ENCODE data around the gene FLT4.

The FLT4 gene

DNA sequence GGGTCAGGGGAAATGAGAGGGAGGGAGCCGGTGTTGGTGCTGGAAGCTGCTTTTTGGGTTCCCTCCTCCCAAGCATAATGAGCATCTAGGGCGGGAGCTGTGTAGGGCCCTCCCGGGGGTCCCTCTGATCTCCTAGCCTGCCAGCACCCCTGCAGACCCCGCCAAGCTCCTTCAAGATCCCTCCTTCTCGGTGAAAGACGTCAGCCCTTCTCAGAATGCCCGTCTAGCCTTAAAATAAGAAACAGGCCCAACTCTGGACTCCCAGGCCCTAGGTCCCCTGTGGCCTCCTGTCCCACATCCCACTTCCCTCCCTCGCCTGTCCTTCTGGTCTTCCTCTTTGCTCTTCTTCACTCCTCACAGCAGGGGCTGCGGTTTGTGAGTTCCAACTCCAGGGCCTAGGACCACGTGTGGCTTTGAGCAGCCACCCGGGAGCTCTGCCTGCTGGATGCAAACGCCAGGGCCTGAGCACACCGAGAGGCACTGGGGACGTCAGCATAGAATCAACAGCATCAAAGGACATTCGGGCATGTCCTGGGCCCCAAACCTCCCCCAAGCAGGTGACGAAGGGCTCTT, 49.3 kb downstream of the FLT4 start:
- H3K4me1 ChIP-seq (ENCODE audit: control insufficient read depth in 2 of 2, insufficient read depth in 2 of 2, low read length in 2 of 2), result no peaks in the 10 kb centered on the region

DNA sequence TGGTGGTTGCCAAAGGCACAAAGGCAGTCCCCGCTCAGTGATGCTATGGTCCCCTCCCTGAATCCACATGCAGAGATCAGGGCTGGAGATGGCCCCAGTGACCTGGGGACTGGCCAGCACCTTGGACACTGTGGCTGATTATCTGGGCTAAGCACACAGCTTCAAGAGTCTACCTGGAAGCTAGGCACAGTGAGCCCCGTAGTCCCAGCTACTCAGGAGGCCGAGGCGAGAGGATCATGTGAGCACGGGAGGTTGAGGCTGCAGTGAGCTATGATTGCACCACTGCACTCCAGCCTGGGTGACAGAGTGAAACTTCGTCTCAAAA, 49.8 kb downstream of the FLT4 start:
- H3K9ac ChIP-seq (ENCODE audit: low read depth in 1 of 2, low read length in 2 of 2), result no peak overlapping the region

More for the DNA sequence above, 49.3 kb downstream of the FLT4 start:
- no peaks in the 10 kb centered on the region for H3K9me3 ChIP-seq (ENCODE audit: control insufficient read depth in 2 of 2, low read length in 2 of 2)
- no peak overlapping the region for H3K4me3 ChIP-seq (ENCODE audit: low read length in 2 of 2)
- H3K27me3 ChIP-seq (ENCODE audit: control insufficient read depth in 2 of 2, insufficient read depth in 2 of 2, low read length in 2 of 2), result no peaks in the 10 kb centered on the region
- no peak overlapping the region for H3K27ac ChIP-seq (ENCODE audit: low read depth in 2 of 2, low read length in 2 of 2)
- no peaks in the 10 kb centered on the region for H3K36me3 ChIP-seq (ENCODE audit: control insufficient read depth in 2 of 2, insufficient read depth in 2 of 2, low read length in 2 of 2)
- no peak overlapping the region for H3K9ac ChIP-seq (ENCODE audit: low read depth in 1 of 2, low read length in 2 of 2)

DNA sequence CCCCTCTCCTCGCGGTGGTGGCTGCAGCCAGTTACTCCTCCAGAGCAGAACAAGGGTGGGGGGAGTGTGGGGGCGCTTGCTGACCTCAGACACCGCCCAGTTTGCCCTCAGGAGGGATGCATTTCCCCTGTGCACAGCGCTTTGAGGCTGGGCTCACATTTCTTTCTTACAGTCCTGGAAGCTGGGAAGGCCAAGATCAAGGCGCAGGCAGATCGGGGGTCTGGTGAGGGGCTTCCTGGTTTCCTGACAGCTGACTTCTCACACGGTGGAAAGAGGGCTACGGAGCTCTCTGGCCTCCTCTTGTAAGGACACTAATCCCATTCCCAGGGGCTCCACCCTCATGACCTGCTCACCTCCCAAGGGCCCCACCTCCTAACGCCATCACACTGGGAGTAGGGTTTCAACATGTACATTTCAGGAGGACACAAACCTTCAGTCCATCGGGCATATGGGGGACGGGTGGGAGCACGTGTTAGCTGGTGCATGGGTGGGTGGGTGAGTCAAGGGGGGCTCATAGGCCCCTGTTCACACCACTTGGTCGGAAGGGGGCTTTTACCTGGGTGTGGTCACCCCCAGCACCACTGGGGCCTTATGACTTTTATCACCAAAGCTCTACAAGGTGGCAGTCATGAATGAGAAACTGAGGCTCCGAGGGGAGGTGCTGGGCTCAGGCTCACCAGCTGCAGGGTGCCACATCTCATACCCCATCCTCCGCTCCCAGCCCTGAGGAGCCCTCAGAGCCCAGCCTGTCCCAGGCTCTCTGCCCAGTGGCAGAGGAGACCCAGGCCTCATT, 50.4 kb downstream of the FLT4 start:
- Histone ChIP-seq H3K4me1 (ENCODE audit: control insufficient read depth in 2 of 2, insufficient read depth in 2 of 2, low read length in 2 of 2) (no peaks in the 10 kb centered on the region), H3K27me3 (ENCODE audit: control insufficient read depth in 2 of 2, insufficient read depth in 2 of 2, low read length in 2 of 2) (no peaks in the 10 kb centered on the region), H3K36me3 (ENCODE audit: control insufficient read depth in 2 of 2, insufficient read depth in 2 of 2, low read length in 2 of 2) (no peaks in the 10 kb centered on the region), H3K9me3 (ENCODE audit: control insufficient read depth in 2 of 2, low read length in 2 of 2) (no peaks in the 10 kb centered on the region), H3K4me3 (ENCODE audit: low read length in 2 of 2) (no peak overlapping the region), H3K9ac (ENCODE audit: low read depth in 1 of 2, low read length in 2 of 2) (no peak overlapping the region), H3K27ac (ENCODE audit: low read depth in 2 of 2, low read length in 2 of 2) (no peak overlapping the region)

More for the DNA sequence above, 49.8 kb downstream of the FLT4 start:
- H3K36me3 ChIP-seq (ENCODE audit: control insufficient read depth in 2 of 2, insufficient read depth in 2 of 2, low read length in 2 of 2), result no peaks in the 10 kb centered on the region
- no peak overlapping the region for H3K4me3 ChIP-seq (ENCODE audit: low read length in 2 of 2)
- H3K27ac ChIP-seq (ENCODE audit: low read depth in 2 of 2, low read length in 2 of 2), result no peak overlapping the region
- no peaks in the 10 kb centered on the region for H3K4me1 ChIP-seq (ENCODE audit: control insufficient read depth in 2 of 2, insufficient read depth in 2 of 2, low read length in 2 of 2)
- no peaks in the 10 kb centered on the region for H3K9me3 ChIP-seq (ENCODE audit: control insufficient read depth in 2 of 2, low read length in 2 of 2)
- no peaks in the 10 kb centered on the region for H3K27me3 ChIP-seq (ENCODE audit: control insufficient read depth in 2 of 2, insufficient read depth in 2 of 2, low read length in 2 of 2)

DNA sequence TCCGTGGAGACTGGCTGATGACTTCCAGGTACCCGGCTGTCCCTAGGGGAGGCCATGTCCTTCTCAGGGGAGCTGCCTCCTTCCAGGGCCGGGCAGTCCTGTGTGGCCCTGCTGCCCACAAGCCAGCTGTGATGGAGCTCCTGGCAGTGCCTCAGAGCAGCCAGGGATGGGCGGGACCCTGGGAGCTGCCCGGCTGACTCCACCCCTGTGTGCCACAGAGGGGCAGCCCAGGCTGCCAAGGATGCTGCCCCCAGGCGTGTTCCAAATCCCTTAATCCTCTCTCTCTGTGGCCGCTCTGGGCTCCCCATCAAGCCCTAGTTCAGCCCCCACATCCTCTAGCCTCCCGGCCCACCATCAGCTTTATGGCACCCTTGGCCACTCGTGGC, 51.1 kb downstream of the FLT4 start:
- Histone ChIP-seq H3K27me3 (ENCODE audit: control insufficient read depth in 2 of 2, insufficient read depth in 2 of 2, low read length in 2 of 2) (no peaks in the 10 kb centered on the region), H3K36me3 (ENCODE audit: control insufficient read depth in 2 of 2, insufficient read depth in 2 of 2, low read length in 2 of 2) (no peaks in the 10 kb centered on the region), H3K9me3 (ENCODE audit: control insufficient read depth in 2 of 2, low read length in 2 of 2) (no peaks in the 10 kb centered on the region), H3K27ac (ENCODE audit: low read depth in 2 of 2, low read length in 2 of 2) (no peak overlapping the region), H3K4me1 (ENCODE audit: control insufficient read depth in 2 of 2, insufficient read depth in 2 of 2, low read length in 2 of 2) (no peaks in the 10 kb centered on the region), H3K4me3 (ENCODE audit: low read length in 2 of 2) (no peak overlapping the region), H3K9ac (ENCODE audit: low read depth in 1 of 2, low read length in 2 of 2) (no peak overlapping the region)

DNA sequence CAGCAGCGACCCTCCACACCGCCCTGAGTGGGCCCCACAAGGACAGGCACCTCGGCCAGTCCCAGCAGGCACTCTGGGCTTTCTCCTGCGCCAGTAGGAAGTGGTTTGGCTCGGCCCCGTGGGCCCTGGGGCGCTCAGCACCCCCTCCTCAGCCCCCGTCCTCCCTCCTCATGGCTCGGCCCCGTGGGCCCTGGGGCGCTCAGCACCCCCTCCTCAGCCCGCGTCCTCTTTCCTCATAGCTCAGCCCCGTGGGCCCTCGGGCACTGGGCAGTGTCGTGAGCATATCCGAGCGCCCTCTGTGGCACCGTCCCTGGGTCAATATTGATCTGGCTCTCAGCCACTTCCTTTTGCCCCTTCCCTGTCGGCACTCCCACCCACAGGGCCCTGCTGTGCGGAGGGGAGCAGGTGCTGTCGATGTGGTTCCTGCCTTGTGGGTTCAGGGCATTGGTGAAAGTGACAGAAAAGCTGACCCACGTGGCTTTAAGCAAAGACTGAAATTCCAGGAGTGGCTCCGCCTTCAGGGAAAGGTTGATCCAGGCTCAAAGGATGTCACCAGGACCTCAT, 52.6 kb downstream of the FLT4 start:
- Histone ChIP-seq H3K4me1 (ENCODE audit: control insufficient read depth in 2 of 2, insufficient read depth in 2 of 2, low read length in 2 of 2) (no peaks in the 10 kb centered on the region), H3K36me3 (ENCODE audit: control insufficient read depth in 2 of 2, insufficient read depth in 2 of 2, low read length in 2 of 2) (no peaks in the 10 kb centered on the region), H3K9ac (ENCODE audit: low read depth in 1 of 2, low read length in 2 of 2) (no peak overlapping the region), H3K9me3 (ENCODE audit: control insufficient read depth in 2 of 2, low read length in 2 of 2) (no peaks in the 10 kb centered on the region), H3K27ac (ENCODE audit: low read depth in 2 of 2, low read length in 2 of 2) (no peak overlapping the region), H3K4me3 (ENCODE audit: low read length in 2 of 2) (no peak overlapping the region), H3K27me3 (ENCODE audit: control insufficient read depth in 2 of 2, insufficient read depth in 2 of 2, low read length in 2 of 2) (peaks cover 2 to 8% of the 10 kb centered on the region in 2 donors)

DNA sequence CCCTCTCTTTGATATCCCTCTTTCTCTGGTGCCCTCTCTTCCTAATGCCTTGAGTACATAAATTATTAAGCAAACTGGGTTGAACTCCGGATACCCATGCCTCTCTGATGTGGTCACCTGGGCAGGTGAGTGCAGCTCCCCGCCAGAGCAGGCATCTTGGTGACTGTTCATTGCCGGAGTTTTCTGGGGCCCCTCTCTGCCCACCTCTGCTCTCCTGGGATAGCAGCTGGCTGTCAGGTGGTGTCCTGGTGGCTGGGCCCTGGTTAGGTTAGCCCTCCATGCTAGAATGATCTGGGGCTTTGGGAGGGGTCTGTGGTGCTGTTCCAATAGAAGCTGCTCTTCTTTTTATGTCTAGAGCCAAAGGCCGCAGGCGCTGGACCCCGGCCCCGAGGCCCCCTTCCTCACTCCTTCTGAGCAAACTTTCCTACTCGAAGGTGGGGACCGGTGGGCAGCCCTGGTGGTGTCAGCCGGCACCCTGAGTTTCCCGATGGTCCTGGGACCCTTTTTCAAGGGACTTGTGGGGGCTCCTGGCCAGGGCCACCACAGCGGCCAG, 53.2 kb downstream of the FLT4 start:
- H3K4me3 ChIP-seq (ENCODE audit: low read length in 2 of 2), result no peak overlapping the region
- H3K27ac ChIP-seq (ENCODE audit: low read depth in 2 of 2, low read length in 2 of 2), result no peak overlapping the region
- no peaks in the 10 kb centered on the region for H3K36me3 ChIP-seq (ENCODE audit: control insufficient read depth in 2 of 2, insufficient read depth in 2 of 2, low read length in 2 of 2)
- H3K27me3 ChIP-seq (ENCODE audit: control insufficient read depth in 2 of 2, insufficient read depth in 2 of 2, low read length in 2 of 2), result peaks cover 2 to 8% of the 10 kb centered on the region in 2 donors
- H3K9ac ChIP-seq (ENCODE audit: low read depth in 1 of 2, low read length in 2 of 2), result no peak overlapping the region
- H3K4me1 ChIP-seq (ENCODE audit: control insufficient read depth in 2 of 2, insufficient read depth in 2 of 2, low read length in 2 of 2), result no peaks in the 10 kb centered on the region
- no peaks in the 10 kb centered on the region for H3K9me3 ChIP-seq (ENCODE audit: control insufficient read depth in 2 of 2, low read length in 2 of 2)

DNA sequence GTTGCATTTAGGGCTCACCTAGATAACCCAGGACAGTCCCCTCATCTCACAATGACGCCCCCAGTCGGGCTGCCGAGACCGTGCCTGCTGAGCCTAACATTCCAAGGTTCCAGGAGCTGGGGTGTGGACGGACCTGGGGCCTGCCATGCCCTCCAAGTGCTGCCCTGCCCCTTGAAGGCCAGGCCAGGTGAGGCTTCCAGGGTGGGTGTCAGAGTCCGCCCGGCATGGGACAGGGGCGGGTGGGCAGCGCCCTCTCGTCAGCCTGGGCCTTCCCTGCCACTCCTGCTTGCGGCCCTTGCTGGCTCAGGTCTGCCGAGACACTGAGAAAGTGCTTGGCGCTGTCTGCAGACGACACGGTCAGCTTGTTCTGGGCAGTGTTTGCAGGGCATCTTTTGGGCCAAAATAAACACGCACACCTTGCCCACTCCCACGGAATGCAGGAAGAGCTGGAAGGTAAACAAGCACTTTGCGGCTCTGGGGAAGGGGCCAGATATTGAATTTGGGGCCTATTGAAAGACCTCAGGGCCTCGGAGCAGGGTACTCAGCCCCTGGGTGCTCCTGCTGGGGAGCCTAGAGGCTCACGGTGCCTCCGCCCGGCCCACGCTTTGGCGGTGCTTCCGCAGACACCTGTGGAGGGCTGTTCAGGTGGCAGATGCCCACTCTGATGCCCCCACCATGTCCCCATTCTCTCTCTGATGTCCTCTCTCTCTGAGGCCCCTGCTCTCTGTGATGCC, 53.9 kb downstream of the FLT4 start:
- H3K4me3 ChIP-seq (ENCODE audit: low read length in 2 of 2), result no peak overlapping the region
- H3K36me3 ChIP-seq (ENCODE audit: control insufficient read depth in 2 of 2, insufficient read depth in 2 of 2, low read length in 2 of 2), result no peaks in the 10 kb centered on the region
- H3K27me3 ChIP-seq (ENCODE audit: control insufficient read depth in 2 of 2, insufficient read depth in 2 of 2, low read length in 2 of 2), result peaks cover 2 to 9% of the 10 kb centered on the region in 2 donors
- no peak overlapping the region for H3K27ac ChIP-seq (ENCODE audit: low read depth in 2 of 2, low read length in 2 of 2)
- no peak overlapping the region for H3K9ac ChIP-seq (ENCODE audit: low read depth in 1 of 2, low read length in 2 of 2)
- H3K4me1 ChIP-seq (ENCODE audit: control insufficient read depth in 2 of 2, insufficient read depth in 2 of 2, low read length in 2 of 2), result no peaks in the 10 kb centered on the region
- H3K9me3 ChIP-seq (ENCODE audit: control insufficient read depth in 2 of 2, low read length in 2 of 2), result no peaks in the 10 kb centered on the region

DNA sequence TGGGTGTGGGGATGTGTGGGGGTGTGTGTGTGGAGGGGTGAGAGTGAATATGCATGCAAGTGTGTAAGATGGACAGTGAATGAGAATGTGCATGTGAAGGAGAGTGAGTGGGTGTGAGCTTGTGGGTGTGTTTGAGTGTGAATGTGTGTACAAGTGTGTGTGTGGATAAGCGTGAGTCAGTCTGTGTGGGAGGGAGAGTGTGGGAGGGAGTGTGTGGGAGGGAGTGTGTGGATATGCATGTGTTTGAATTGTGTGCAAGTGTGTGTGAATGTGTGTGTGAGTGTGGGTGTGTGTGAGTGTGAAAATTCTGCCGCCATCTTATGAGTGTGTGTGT, 54.4 kb downstream of the FLT4 start:
- Histone ChIP-seq H3K9ac (ENCODE audit: low read depth in 1 of 2, low read length in 2 of 2) (no peak overlapping the region), H3K27ac (ENCODE audit: low read depth in 2 of 2, low read length in 2 of 2) (no peak overlapping the region), H3K9me3 (ENCODE audit: control insufficient read depth in 2 of 2, low read length in 2 of 2) (no peaks in the 10 kb centered on the region), H3K36me3 (ENCODE audit: control insufficient read depth in 2 of 2, insufficient read depth in 2 of 2, low read length in 2 of 2) (no peaks in the 10 kb centered on the region), H3K4me1 (ENCODE audit: control insufficient read depth in 2 of 2, insufficient read depth in 2 of 2, low read length in 2 of 2) (no peaks in the 10 kb centered on the region), H3K27me3 (ENCODE audit: control insufficient read depth in 2 of 2, insufficient read depth in 2 of 2, low read length in 2 of 2) (peaks cover 4 to 11% of the 10 kb centered on the region in 2 donors), H3K4me3 (ENCODE audit: low read length in 2 of 2) (no peak overlapping the region)

DNA sequence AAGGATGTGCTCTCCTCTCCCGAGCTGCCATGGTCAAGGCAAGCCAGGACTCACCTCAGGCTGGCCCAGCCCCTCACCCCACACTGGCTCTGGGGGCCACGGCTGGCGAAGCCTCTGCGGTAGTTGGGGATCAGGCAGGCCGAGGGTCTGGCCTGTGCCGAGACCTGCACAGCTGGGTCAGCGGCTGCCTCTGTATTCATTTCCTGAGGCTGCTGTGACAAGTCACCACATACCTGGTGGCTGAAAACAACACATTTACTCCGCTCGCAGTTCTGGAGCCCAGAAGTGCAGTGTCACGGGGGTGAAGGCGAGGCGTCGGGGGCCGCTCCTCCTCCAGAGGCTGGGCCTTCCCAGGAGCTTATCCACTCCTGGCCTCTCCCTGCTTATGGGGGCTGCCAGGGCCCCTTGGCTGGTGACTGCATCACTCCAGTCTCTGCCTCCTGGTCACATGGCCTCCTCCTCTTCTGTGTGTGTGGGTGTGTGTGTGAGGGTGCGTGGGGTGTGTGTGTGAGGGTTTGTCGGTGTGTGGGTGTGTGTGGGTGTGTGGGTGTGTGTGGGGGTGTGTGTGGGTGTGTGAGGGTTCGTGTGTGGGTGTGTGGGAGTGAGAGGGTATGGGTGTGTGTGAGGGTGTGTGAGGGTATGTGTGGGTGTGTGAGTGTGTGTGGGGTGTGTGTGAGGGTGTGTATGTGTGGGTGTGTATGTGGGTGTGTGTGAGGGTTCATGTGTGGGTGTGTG, 54.9 kb downstream of the FLT4 start:
- H3K9me3 ChIP-seq (ENCODE audit: control insufficient read depth in 2 of 2, low read length in 2 of 2), result no peaks in the 10 kb centered on the region
- no peaks in the 10 kb centered on the region for H3K36me3 ChIP-seq (ENCODE audit: control insufficient read depth in 2 of 2, insufficient read depth in 2 of 2, low read length in 2 of 2)
- peaks cover 7 to 11% of the 10 kb centered on the region in 2 donors for H3K27me3 ChIP-seq (ENCODE audit: control insufficient read depth in 2 of 2, insufficient read depth in 2 of 2, low read length in 2 of 2)
- H3K9ac ChIP-seq (ENCODE audit: low read depth in 1 of 2, low read length in 2 of 2), result no peak overlapping the region
- H3K4me3 ChIP-seq (ENCODE audit: low read length in 2 of 2), result no peak overlapping the region
- H3K27ac ChIP-seq (ENCODE audit: low read depth in 2 of 2, low read length in 2 of 2), result no peak overlapping the region
- H3K4me1 ChIP-seq (ENCODE audit: control insufficient read depth in 2 of 2, insufficient read depth in 2 of 2, low read length in 2 of 2), result no peaks in the 10 kb centered on the region

Data from mucosa of rectum (tissue), 2 donors.